Stimulated activated CD8-positive, alpha-beta memory T cell treated with anti-CD3 and anti-CD28 coated beads, Interleukin-15, amount 100 ng/mL, for 24 hours (primary cell): ENCODE data around the gene EIF2B1.

Experiments used
- DNase-seq: peaks from one replicate; pipeline ENCODE4 v3.0.0-alpha.2; 2020; ENCODE audit warnings: low read depth

The EIF2B1 gene

GRCh38 chr12:123633379-123634141 lies at the start of gene EIF2B1, which contains the start of gene GTF2H3:
TSS of gene EIF2B1 (minus strand) at chr12:123633686. CDS start at chr12:123633557, 129 bp downstream.
TSS of gene GTF2H3 (plus strand) at chr12:123633829. CDS start at chr12:123633860, 31 bp downstream.
- peak; percentile 96 for DNase-seq

GRCh38 chr12:123681605-123682004 lies 48.1 kb upstream of the EIF2B1 start:
- no peak for DNase-seq

- DNase-seq = no peak
Observed at GRCh38 chr12:123678981-123679380, 45.5 kb upstream of the EIF2B1 start.

GRCh38 chr12:123676616-123677320 lies 43.3 kb upstream of the EIF2B1 start:
- no peak for DNase-seq

GRCh38 chr12:123675436-123675835 lies 42.0 kb upstream of the EIF2B1 start:
- no peak for DNase-seq

GRCh38 chr12:123671876-123672275 lies 38.4 kb upstream of the EIF2B1 start:
- no peak for DNase-seq

- peak; percentile 85 for DNase-seq
Observed at GRCh38 chr12:123670882-123671728, 37.6 kb upstream of the EIF2B1 start, which contains the start of gene TCTN2. TSS of gene TCTN2 (plus strand) at chr12:123671113. CDS start at chr12:123671241, 128 bp downstream.

GRCh38 chr12:123667771-123668170 lies 34.3 kb upstream of the EIF2B1 start:
- DNase-seq = no peak

- no peak for DNase-seq
Observed at GRCh38 chr12:123659996-123660727, 26.7 kb upstream of the EIF2B1 start.

- no peak for DNase-seq
Observed at GRCh38 chr12:123657211-123657610, 23.7 kb upstream of the EIF2B1 start.

- no peak for DNase-seq
Observed at GRCh38 chr12:123656392-123656791, 22.9 kb upstream of the EIF2B1 start.

- DNase-seq = no peak
Observed at GRCh38 chr12:123655420-123655819, 21.9 kb upstream of the EIF2B1 start.

- DNase-seq = no peak
Observed at GRCh38 chr12:123654129-123654701, 20.7 kb upstream of the EIF2B1 start.

GRCh38 chr12:123648401-123648800 lies 14.9 kb upstream of the EIF2B1 start:
- DNase-seq = no peak

GRCh38 chr12:123645878-123646277 lies 12.4 kb upstream of the EIF2B1 start:
- no peak for DNase-seq

GRCh38 chr12:123645380-123645779 lies 11.9 kb upstream of the EIF2B1 start:
- DNase-seq = no peak

GRCh38 chr12:123643911-123644310 lies 10.4 kb upstream of the EIF2B1 start:
- DNase-seq = no peak

- no peak for DNase-seq
Observed at GRCh38 chr12:123634142-123634561, 666 bp upstream of the EIF2B1 start.

- no peak for DNase-seq
Observed at GRCh38 chr12:123621619-123622530, 11.6 kb downstream of the EIF2B1 start.

GRCh38 chr12:123621101-123621500 lies 12.4 kb downstream of the EIF2B1 start:
- DNase-seq = no peak
